SK-N-MC (cell line): ENCODE data around the gene UST.

Experiments used
- EZH2 ChIP-seq: fragments of 200-600 bp; sonication (generic); IDR thresholded peaks from one replicate; pipeline ENCODE4 v1.6.1; 2017; ENCODE audit warnings: antibody characterized with exemption
- POLR2AphosphoS5 ChIP-seq: IDR thresholded peaks from 2 replicates; pipeline ENCODE4 v1.6.1; 2012; ENCODE audit warnings: mild to moderate bottlenecking, low read depth, low read length, borderline replicate concordance

DNA sequence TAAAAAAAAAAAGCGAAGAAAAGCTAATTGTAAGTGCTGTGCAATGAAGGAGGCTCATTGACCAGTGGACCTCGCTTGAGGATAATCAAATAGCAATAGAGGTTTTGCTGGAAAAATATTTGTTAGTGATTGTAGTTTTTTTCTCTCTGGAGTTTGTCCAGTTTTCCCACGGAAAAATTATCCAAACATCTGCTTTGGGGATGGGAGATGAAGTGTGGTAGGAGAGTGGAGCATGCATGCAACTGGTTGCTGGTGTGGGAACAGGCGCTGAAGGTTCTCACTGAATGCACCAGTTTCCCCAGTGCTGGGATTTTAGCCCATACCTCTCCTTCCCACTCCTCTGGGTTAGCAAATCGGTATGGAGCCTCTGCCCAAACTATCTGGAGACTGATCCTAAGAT, 288.9 kb downstream of the UST start:
- no peak for TF ChIP-seq EZH2
- TF ChIP-seq POLR2AphosphoS5, result no peak
